ENCODE results near the gene RRP1B. TPM values are rescaled to one million over a fixed set of nuclear protein-coding genes. Genes with fewer than 3 reads are reported as not detected.

The RRP1B gene
- total and polyA plus RNA-seq, 2 of the 13 experiments (the other 11 are each of a cell fraction or from before 2014, with no cell fraction given): 16.3 to 46.2 TPM

- TF ChIP-seq, protein P1, sequence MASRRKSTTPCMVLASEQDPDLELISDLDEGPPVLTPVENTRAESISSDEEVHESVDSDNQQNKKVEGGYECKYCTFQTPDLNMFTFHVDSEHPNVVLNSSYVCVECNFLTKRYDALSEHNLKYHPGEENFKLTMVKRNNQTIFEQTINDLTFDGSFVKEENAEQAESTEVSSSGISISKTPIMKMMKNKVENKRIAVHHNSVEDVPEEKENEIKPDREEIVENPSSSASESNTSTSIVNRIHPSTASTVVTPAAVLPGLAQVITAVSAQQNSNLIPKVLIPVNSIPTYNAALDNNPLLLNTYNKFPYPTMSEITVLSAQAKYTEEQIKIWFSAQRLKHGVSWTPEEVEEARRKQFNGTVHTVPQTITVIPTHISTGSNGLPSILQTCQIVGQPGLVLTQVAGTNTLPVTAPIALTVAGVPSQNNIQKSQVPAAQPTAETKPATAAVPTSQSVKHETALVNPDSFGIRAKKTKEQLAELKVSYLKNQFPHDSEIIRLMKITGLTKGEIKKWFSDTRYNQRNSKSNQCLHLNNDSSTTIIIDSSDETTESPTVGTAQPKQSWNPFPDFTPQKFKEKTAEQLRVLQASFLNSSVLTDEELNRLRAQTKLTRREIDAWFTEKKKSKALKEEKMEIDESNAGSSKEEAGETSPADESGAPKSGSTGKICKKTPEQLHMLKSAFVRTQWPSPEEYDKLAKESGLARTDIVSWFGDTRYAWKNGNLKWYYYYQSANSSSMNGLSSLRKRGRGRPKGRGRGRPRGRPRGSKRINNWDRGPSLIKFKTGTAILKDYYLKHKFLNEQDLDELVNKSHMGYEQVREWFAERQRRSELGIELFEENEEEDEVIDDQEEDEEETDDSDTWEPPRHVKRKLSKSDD (CRISPR knock-in tag; IDR thresholded peaks at IDR 0.05; ENCODE audit: low read depth): no peak
- TF ChIP-seq, protein P2, sequence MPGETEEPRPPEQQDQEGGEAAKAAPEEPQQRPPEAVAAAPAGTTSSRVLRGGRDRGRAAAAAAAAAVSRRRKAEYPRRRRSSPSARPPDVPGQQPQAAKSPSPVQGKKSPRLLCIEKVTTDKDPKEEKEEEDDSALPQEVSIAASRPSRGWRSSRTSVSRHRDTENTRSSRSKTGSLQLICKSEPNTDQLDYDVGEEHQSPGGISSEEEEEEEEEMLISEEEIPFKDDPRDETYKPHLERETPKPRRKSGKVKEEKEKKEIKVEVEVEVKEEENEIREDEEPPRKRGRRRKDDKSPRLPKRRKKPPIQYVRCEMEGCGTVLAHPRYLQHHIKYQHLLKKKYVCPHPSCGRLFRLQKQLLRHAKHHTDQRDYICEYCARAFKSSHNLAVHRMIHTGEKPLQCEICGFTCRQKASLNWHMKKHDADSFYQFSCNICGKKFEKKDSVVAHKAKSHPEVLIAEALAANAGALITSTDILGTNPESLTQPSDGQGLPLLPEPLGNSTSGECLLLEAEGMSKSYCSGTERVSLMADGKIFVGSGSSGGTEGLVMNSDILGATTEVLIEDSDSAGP (CRISPR knock-in tag; IDR thresholded peaks at IDR 0.05; ENCODE audit: borderline replicate concordance): 0 out of 2 replicates have a peak, but pooled peaks have one; percentile 22
- no peak for TF ChIP-seq DNMT1 (CRISPR knock-in tag; IDR thresholded peaks at IDR 0.05)
Observed at GRCh38 chr21:43737158-43737950, 78.0 kb downstream of the RRP1B start (continued).

GRCh38 chr21:43739621-43740435, 80.5 kb downstream of the RRP1B start:
- in situ Hi-C loops (cut with HindIII; ENCODE audit: extremely low pct_ligation_motif_present, low pct_unique_long_range_greater_than_20kb): no loop called here
- Histone ChIP-seq H3K4me1 (ENCODE audit: insufficient read depth, low read length) (peaks cover 34% of the 10 kb centered on the region), H3K36me3 (replicated peaks in 1 of 2; ENCODE audit: control insufficient read depth in 1 of 2, insufficient read depth in 2 of 2, low read length in 2 of 2) (peaks cover 22 to 34% of the 10 kb centered on the region in 2 experiments), H3K79me2 (ENCODE audit: insufficient read depth, low read length) (peaks cover 21% of the 10 kb centered on the region), H3K27ac (ENCODE audit: extremely low read length, insufficient read depth, low read length) (no peak overlapping the region), H2AFZ (ENCODE audit: low read length) (no peak overlapping the region), H3K9me3 (ENCODE audit: low read length) (no peaks in the 10 kb centered on the region), H3K4me3 (replicated peaks in 1 of 3; ENCODE audit: insufficient read depth in 1 of 3, low read depth in 2 of 3, low read length in 3 of 3) (no peak overlapping the region), H3K9ac (ENCODE audit: insufficient read depth, low read depth, low read length) (no peak overlapping the region), H4K20me1 (ENCODE audit: insufficient read depth, low read length) (peaks cover 2% of the 10 kb centered on the region; the same call in 1 of the 2 replicates), H3K4me2 (ENCODE audit: low read depth, low read length) (no peak overlapping the region), H3K27me3 (ENCODE audit: control insufficient read depth in 1 of 2, insufficient read depth in 2 of 2, low read length in 2 of 2) (no peaks in the 10 kb centered on the region)
- DNase-seq (ENCODE audit: low spot score) (no peak), FAIRE-seq (no peak), ATAC-seq (no peak; the same call in 1 of the 3 replicates)
- ChIA-PET CTCF (ENCODE audit: low intra/inter-chr PET ratio, low total read pairs) (no interaction called here), POLR2A (interaction anchor here (0.6 to 3.5 kb wide), 2 partner anchors 11 to 71 kb away, joined by 3 to 27 read pairs; no protein-coding TSS in a partner anchor)
- BruUV-seq (replicated peaks): no TSS peak
- intact Hi-C loops (cut with micrococcal nuclease; ENCODE audit: unreplicated experiment): no loop called here
- WGBS (ENCODE audit: low lambda C conversion rate): 95% methylated on average over 15 of the region's 25 CpGs
- TF ChIP-seq CHCHD3 (CRISPR knock-in tag; IDR thresholded peaks at IDR 0.05) (no peak), MLLT10 (CRISPR knock-in tag; IDR thresholded peaks at IDR 0.05) (no peak), ZNF468 (CRISPR knock-in tag; IDR thresholded peaks at IDR 0.05) (no peak), FOSL1 (CRISPR knock-in tag; IDR thresholded peaks at IDR 0.05; ENCODE audit: borderline replicate concordance) (no peak), NR1H2 (CRISPR knock-in tag; IDR thresholded peaks at IDR 0.05; ENCODE audit: borderline replicate concordance, low read depth) (no peak), MIXL1 (CRISPR knock-in tag; IDR thresholded peaks at IDR 0.05) (no peak), HIVEP1 (CRISPR knock-in tag; IDR thresholded peaks at IDR 0.05) (no peak), AGO2 (optimal IDR thresholded peaks at IDR 0.05; ENCODE audit: low read depth, low read length) (peak; percentile 75)
- TF ChIP-seq, protein P3, sequence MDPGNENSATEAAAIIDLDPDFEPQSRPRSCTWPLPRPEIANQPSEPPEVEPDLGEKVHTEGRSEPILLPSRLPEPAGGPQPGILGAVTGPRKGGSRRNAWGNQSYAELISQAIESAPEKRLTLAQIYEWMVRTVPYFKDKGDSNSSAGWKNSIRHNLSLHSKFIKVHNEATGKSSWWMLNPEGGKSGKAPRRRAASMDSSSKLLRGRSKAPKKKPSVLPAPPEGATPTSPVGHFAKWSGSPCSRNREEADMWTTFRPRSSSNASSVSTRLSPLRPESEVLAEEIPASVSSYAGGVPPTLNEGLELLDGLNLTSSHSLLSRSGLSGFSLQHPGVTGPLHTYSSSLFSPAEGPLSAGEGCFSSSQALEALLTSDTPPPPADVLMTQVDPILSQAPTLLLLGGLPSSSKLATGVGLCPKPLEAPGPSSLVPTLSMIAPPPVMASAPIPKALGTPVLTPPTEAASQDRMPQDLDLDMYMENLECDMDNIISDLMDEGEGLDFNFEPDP (CRISPR knock-in tag; conservative IDR thresholded peaks at IDR 0.05): no peak
- TF ChIP-seq, protein P4, sequence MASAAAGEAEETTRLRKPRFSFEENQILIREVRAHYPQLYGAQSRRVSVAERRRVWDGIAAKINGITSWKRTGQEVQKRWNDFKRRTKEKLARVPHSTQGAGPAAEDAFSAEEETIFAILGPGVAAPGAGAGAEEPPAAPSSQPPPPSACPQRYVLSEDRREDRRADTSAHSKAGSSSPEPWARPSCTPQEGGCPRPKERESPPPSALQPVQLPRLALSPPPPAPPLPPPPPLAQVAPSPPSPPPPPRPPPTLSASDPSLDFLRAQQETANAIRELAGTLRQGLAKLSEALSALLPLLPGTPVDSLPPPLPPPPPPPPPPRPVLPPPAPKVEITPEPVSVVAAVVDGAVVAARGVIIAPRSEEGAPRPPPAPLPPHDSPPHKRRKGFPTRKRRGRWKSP (CRISPR knock-in tag; IDR thresholded peaks at IDR 0.05): no peak
